Mucosa of rectum (tissue), 2 donors: ENCODE measurements around the gene MBLAC1.

ENCODE experiments used
- H3K27ac ChIP-seq, 2 donors: one replicate each; pipeline ENCODE4 v1.7.0; 2013; ENCODE audit warnings: inconsistent platforms in 2 of 2, low read depth in 2 of 2, low read length in 2 of 2
- H3K27me3 ChIP-seq, 2 donors: one replicate each; pipeline ENCODE4 v1.7.0; 2013; ENCODE audit warnings: low read length in 2 of 2; ENCODE audit not compliant: control insufficient read depth in 2 of 2, insufficient read depth in 2 of 2
- H3K36me3 ChIP-seq, 2 donors: one replicate each; pipeline ENCODE4 v1.7.0; 2013; ENCODE audit warnings: low read length in 2 of 2; ENCODE audit not compliant: control insufficient read depth in 2 of 2, insufficient read depth in 2 of 2
- H3K4me1 ChIP-seq, 2 donors: one replicate each; pipeline ENCODE4 v1.7.0; 2013; ENCODE audit warnings: low read length in 2 of 2, mild to moderate bottlenecking in 1 of 2; ENCODE audit not compliant: control insufficient read depth in 2 of 2, insufficient read depth in 2 of 2
- H3K4me3 ChIP-seq, 2 donors: one replicate each; pipeline ENCODE4 v1.7.0; 2013; ENCODE audit warnings: low read length in 2 of 2
- H3K9ac ChIP-seq, 2 donors: one replicate each; pipeline ENCODE4 v1.7.0; 2013; ENCODE audit warnings: low read length in 2 of 2, low read depth in 1 of 2, mild to moderate bottlenecking in 1 of 2
- H3K9me3 ChIP-seq, 2 donors: one replicate each; pipeline ENCODE4 v1.7.0; 2013; ENCODE audit warnings: low read length in 2 of 2; ENCODE audit not compliant: control insufficient read depth in 2 of 2
- donor health status: healthy.
- donor health status: Normal muscosa, but diverticular disease.

The MBLAC1 gene

GRCh38 chr7:100109521-100110163 is 17.1 kb upstream of the MBLAC1 start:
- no peak overlapping the region for H3K9ac ChIP-seq
- H3K4me3 ChIP-seq = no peak overlapping the region
- no peak overlapping the region for H3K27ac ChIP-seq
- H3K27me3 ChIP-seq = no peaks in the 10 kb centered on the region
- peaks cover 36 to 68% of the 10 kb centered on the region in 2 donors for H3K36me3 ChIP-seq
- no peaks in the 10 kb centered on the region for H3K4me1 ChIP-seq
- no peaks in the 10 kb centered on the region for H3K9me3 ChIP-seq

GRCh38 chr7:100111156-100111555 is 15.6 kb upstream of the MBLAC1 start:
- Histone ChIP-seq H3K27ac (no peak overlapping the region), H3K4me3 (no peak overlapping the region), H3K36me3 (peaks cover 29 to 56% of the 10 kb centered on the region in 2 donors), H3K9me3 (no peaks in the 10 kb centered on the region), H3K4me1 (no peaks in the 10 kb centered on the region), H3K27me3 (no peaks in the 10 kb centered on the region), H3K9ac (no peak overlapping the region)

GRCh38 chr7:100111914-100112313 is 14.9 kb upstream of the MBLAC1 start:
- no peak overlapping the region for H3K27ac ChIP-seq
- no peak overlapping the region for H3K4me3 ChIP-seq
- H3K9me3 ChIP-seq = no peaks in the 10 kb centered on the region
- peaks cover 24 to 49% of the 10 kb centered on the region in 2 donors for H3K36me3 ChIP-seq
- no peaks in the 10 kb centered on the region for H3K27me3 ChIP-seq
- H3K4me1 ChIP-seq = no peaks in the 10 kb centered on the region
- H3K9ac ChIP-seq = no peak overlapping the region

GRCh38 chr7:100115026-100115425 is 11.7 kb upstream of the MBLAC1 start:
- H3K27ac ChIP-seq = no peak overlapping the region
- H3K36me3 ChIP-seq = peaks cover 16 to 24% of the 10 kb centered on the region in 2 donors
- H3K4me1 ChIP-seq = peaks cover 5% of the 10 kb centered on the region in 2 donors
- no peaks in the 10 kb centered on the region for H3K9me3 ChIP-seq
- H3K9ac ChIP-seq = no peak overlapping the region
- H3K4me3 ChIP-seq = no peak overlapping the region
- H3K27me3 ChIP-seq = no peaks in the 10 kb centered on the region

DNA sequence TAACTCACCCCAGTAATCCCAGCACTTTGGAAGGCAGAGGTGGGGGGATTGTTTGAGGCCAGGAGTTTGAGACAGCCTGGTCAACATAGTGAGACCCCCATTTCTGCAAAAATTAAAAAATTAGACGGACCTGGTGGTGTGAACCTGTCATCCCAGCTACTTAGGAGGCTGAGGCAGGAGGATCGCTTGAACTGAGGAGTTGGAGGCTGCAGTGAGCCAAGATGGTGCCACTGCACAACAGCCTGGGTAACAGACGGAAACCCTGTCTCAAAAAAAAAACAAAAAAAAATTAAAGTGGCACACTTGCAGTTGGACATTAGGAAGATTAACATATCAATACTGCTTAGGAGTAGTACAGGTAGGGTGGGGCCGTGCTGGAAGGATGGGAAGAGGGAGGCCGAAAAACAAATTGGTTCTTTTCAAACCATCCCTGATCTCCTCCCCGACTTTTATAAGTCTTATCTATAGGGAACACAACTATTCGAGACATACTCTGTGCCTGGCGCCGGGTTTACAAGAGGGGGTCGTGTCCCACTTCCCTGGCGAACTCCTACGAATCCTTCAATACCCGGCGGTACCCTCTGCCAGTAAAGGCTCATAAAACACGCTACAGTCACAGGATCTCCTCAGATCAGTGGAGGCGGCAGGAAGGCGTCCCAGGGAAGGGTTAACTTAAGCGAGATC is 8.2 kb upstream of the MBLAC1 start:
- Histone ChIP-seq H3K27me3 (no peaks in the 10 kb centered on the region), H3K36me3 (peaks cover 3 to 6% of the 10 kb centered on the region in 2 donors), H3K9me3 (no peaks in the 10 kb centered on the region), H3K4me3 (peak overlapping the region; percentile 72 to 97), H3K9ac (peak overlapping the region; percentile 68 to 89), H3K4me1 (peaks cover 13 to 16% of the 10 kb centered on the region in 2 donors), H3K27ac (peak overlapping the region in 1 of 2 donors; percentile 82)

GRCh38 chr7:100119072-100119969 is 7.4 kb upstream of the MBLAC1 start, which contains the start of the genes CNPY4 and TAF6:
TSS of gene CNPY4 (plus strand) at chr7:100119634. CDS start at chr7:100119745, 111 bp downstream.
TSS of gene TAF6 (minus strand) at chr7:100119358. CDS start at chr7:100114209, 5,149 bp downstream.
- peak within 1 kb of the TSS; percentile 49 to 82 for H3K27ac ChIP-seq
- H3K36me3 ChIP-seq = no peaks in the 10 kb centered on the region
- no peaks in the 10 kb centered on the region for H3K9me3 ChIP-seq
- H3K27me3 ChIP-seq = no peaks in the 10 kb centered on the region
- peaks cover 17 to 20% of the 10 kb centered on the region in 2 donors for H3K4me1 ChIP-seq
- peak within 1 kb of the TSS; percentile 68 to 89 for H3K9ac ChIP-seq
- H3K4me3 ChIP-seq = peak within 1 kb of the TSS; percentile 72 to 97

DNA sequence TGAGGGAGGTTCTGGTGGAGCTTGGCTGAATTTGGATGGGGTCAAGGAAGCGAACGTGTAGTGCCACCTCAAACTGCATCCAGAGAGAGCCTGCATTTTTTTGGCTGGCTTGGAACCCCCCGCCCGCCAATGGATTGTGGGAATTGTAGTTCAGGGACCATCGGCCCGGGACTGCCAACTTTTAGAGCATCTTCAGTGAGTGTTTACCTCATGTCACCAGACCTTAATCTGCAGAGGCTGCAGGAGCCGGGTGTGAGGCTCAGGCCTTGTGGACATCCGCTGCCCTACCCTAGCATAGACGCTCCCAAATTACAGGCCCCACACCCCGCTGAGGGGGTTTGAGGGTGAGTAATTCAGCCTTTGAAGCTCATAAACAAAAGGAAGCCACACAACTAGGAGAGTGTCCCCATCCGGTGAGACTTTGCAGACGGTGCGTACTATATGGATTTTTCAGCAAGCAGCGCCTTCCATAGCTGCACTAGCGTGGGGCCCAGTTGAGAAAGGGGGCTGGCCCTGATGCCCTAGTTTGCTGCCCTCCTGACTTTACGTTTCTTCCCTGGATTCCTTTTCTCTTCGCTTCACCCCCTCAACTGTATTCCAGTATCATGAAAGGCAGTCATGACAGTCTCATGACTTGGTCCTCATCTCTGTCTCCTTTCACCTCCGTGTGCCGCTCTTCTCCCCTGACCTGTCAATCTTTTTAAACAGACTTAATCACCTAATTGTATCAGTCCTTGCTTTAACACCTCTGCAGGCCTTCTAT is 6.6 kb upstream of the MBLAC1 start:
- H3K27me3 ChIP-seq = no peaks in the 10 kb centered on the region
- no peaks in the 10 kb centered on the region for H3K36me3 ChIP-seq
- H3K4me1 ChIP-seq = peaks cover 25 to 28% of the 10 kb centered on the region in 2 donors
- H3K9ac ChIP-seq = peak overlapping the region; percentile 63 to 68
- peak overlapping the region; percentile 49 to 82 for H3K27ac ChIP-seq
- H3K4me3 ChIP-seq = peak overlapping the region; percentile 72 to 97
- H3K9me3 ChIP-seq = no peaks in the 10 kb centered on the region

DNA sequence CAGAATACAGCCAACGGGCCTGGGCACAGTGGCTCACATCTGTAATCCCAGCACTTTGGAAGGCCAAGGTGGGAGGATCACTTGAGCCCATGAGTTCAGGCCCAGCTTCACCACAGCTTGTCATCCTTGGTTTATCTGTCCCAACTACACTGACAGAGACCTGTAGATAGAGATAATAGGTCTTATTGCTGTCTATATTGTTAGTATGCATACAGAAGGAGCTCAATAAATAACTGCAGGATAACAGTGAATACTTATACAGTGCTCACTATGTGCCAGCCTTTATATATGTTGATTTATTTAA is 6.1 kb upstream of the MBLAC1 start:
- Histone ChIP-seq H3K4me3 (peak overlapping the region in 1 of 2 donors; percentile 97), H3K27me3 (no peaks in the 10 kb centered on the region), H3K4me1 (peaks cover 28 to 32% of the 10 kb centered on the region in 2 donors), H3K9ac (no peak overlapping the region), H3K36me3 (no peaks in the 10 kb centered on the region), H3K27ac (peak overlapping the region in 1 of 2 donors; percentile 82), H3K9me3 (no peaks in the 10 kb centered on the region)

DNA sequence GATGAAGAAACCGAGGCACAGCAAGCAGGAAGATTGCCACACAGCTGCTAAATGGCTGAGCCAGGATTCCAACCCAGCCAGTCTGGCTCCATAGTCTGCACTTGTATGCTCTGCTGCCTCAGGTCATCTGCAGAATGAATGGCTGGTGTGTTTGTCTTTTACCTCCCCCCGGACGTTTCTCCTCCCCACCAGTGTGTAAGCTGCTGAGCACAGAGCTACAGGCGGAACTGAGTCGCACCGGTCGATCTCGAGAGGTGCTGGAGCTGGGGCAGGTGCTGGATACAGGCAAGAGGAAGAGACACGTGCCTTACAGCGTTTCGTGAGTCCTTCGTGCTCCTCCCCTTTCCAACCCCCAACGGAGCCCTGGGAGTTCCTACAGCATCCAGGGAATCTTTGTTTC is 4.7 kb upstream of the MBLAC1 start:
- Histone ChIP-seq H3K4me3 (no peak overlapping the region), H3K9ac (no peak overlapping the region), H3K4me1 (peaks cover 31 to 34% of the 10 kb centered on the region in 2 donors), H3K27ac (no peak overlapping the region), H3K27me3 (no peaks in the 10 kb centered on the region), H3K36me3 (no peaks in the 10 kb centered on the region), H3K9me3 (no peaks in the 10 kb centered on the region)
